BLaER1 treated with 17β-estradiol and CSF1 and Interleukin-3, amounts not matched to agents 10 nM and 100 nM (cell line): ENCODE data around the gene NXPE4.
"Not testable (repeated sequence)": the region's sequence is repeated elsewhere in the genome, so short reads cannot be mapped to it uniquely, and the experiment has no call there.

Source experiments
- H3K27ac ChIP-seq, 11 experiments: shearing (Covaris generic); formaldehyde crosslinking; 2 replicates each; pipeline ENCODE4 v1.8.1; 2022
- H3K27me3 ChIP-seq, 11 experiments: shearing (Covaris generic); formaldehyde crosslinking; 2 replicates each; pipeline ENCODE4 v1.8.1; 2022
- H3K36me3 ChIP-seq, 11 experiments: shearing (Covaris generic); formaldehyde crosslinking; 2 replicates each; pipeline ENCODE4 v1.8.1; 2022
- H3K4me1 ChIP-seq, 10 experiments: shearing (Covaris generic); formaldehyde crosslinking; 2 replicates each; pipeline ENCODE4 v1.8.1; 2022
- H3K4me2 ChIP-seq, 11 experiments: shearing (Covaris generic); formaldehyde crosslinking; 2 replicates each; pipeline ENCODE4 v1.8.1; 2022
- H3K4me3 ChIP-seq, 10 experiments: shearing (Covaris generic); formaldehyde crosslinking; 2 replicates each; pipeline ENCODE4 v1.8.1; 2022
- H3K9ac ChIP-seq, 11 experiments: shearing (Covaris generic); formaldehyde crosslinking; 2 replicates each; pipeline ENCODE4 v1.8.1; 2022
- H3K9me3 ChIP-seq, 11 experiments: shearing (Covaris generic); formaldehyde crosslinking; replicated peaks in 1 of 11; 2 replicates each; pipeline ENCODE4 v1.8.1; 2022
- H4K20me1 ChIP-seq, 11 experiments: shearing (Covaris generic); formaldehyde crosslinking; 2 replicates each; pipeline ENCODE4 v1.8.1; 2022
- Cebpa-rat ChIP-seq, 11 experiments: shearing (Covaris generic); IDR thresholded peaks; 2 replicates each; pipeline ENCODE4 v1.8.1; 2022

NXPE4 gene

GRCh38 chr11:114595571-114595970 is at the start of gene NXPE4:
Gene NXPE4 (minus strand): TSS chr11:114595786. CDS start chr11:114594759, 1,027 bp downstream.
- Histone ChIP-seq H3K27me3 (no peaks in the 10 kb centered on the region), H3K4me3 (no peak within 1 kb of the TSS), H3K9me3 (no peaks in the 10 kb centered on the region), H3K4me1 (no peaks in the 10 kb centered on the region), H3K9ac (no peak within 1 kb of the TSS), H3K36me3 (no peaks in the 10 kb centered on the region), H3K27ac (no peak within 1 kb of the TSS), H3K4me2 (no peak within 1 kb of the TSS), H4K20me1 (no peaks in the 10 kb centered on the region)
- no peak for TF ChIP-seq Cebpa-rat (IDR thresholded peaks at IDR 0.05)

GRCh38 chr11:114639440-114639839 is 43.9 kb upstream of the NXPE4 start:
- not testable (repeated sequence) for H3K27ac ChIP-seq, H3K4me3 ChIP-seq, H3K9ac ChIP-seq, H3K4me2 ChIP-seq, H3K27me3 ChIP-seq, H3K36me3 ChIP-seq, H3K4me1 ChIP-seq, H4K20me1 ChIP-seq, H3K9me3 ChIP-seq

- H3K27ac ChIP-seq, H3K9ac ChIP-seq, H3K9me3 ChIP-seq, H3K27me3 ChIP-seq, H4K20me1 ChIP-seq, H3K4me3 ChIP-seq, H3K4me1 ChIP-seq, H3K36me3 ChIP-seq, H3K4me2 ChIP-seq: not testable (repeated sequence)
Observed at GRCh38 chr11:114631445-114631965, 35.9 kb upstream of the NXPE4 start.

GRCh38 chr11:114625294-114625693 is 29.7 kb upstream of the NXPE4 start:
- H3K9ac ChIP-seq, result no peak overlapping the region
- no peaks in the 10 kb centered on the region for H4K20me1 ChIP-seq
- H3K27ac ChIP-seq, result no peak overlapping the region
- TF ChIP-seq Cebpa-rat (IDR thresholded peaks at IDR 0.05), result no peak
- no peaks in the 10 kb centered on the region for H3K27me3 ChIP-seq
- H3K4me2 ChIP-seq, result no peak overlapping the region
- no peaks in the 10 kb centered on the region for H3K36me3 ChIP-seq
- no peaks in the 10 kb centered on the region for H3K4me1 ChIP-seq
- no peak overlapping the region for H3K4me3 ChIP-seq
- peaks cover 54 to 60% (median 55%) of the 10 kb centered on the region in 11 experiments for H3K9me3 ChIP-seq

- H3K4me2 ChIP-seq, result no peak overlapping the region
- H3K36me3 ChIP-seq, result no peaks in the 10 kb centered on the region
- no peak overlapping the region; a peak in 1 of 20 replicates for H3K4me3 ChIP-seq
- TF ChIP-seq Cebpa-rat (IDR thresholded peaks at IDR 0.05), result no peak
- H3K9ac ChIP-seq, result no peak overlapping the region
- no peaks in the 10 kb centered on the region for H3K27me3 ChIP-seq
- H3K4me1 ChIP-seq, result no peaks in the 10 kb centered on the region
- no peaks in the 10 kb centered on the region for H4K20me1 ChIP-seq
- no peak overlapping the region for H3K27ac ChIP-seq
- H3K9me3 ChIP-seq, result peaks cover 60 to 67% (median 62%) of the 10 kb centered on the region in 11 experiments
Observed at GRCh38 chr11:114624455-114625207, 29.0 kb upstream of the NXPE4 start.

- Histone ChIP-seq H3K9me3 (peaks cover 70 to 76% (median 71%) of the 10 kb centered on the region in 11 experiments), H3K4me2 (no peak overlapping the region), H3K36me3 (no peaks in the 10 kb centered on the region), H3K27ac (no peak overlapping the region), H3K9ac (no peak overlapping the region), H3K27me3 (no peaks in the 10 kb centered on the region), H3K4me1 (no peaks in the 10 kb centered on the region), H4K20me1 (no peaks in the 10 kb centered on the region), H3K4me3 (no peak overlapping the region; a peak in 1 of 20 replicates)
- no peak for TF ChIP-seq Cebpa-rat (IDR thresholded peaks at IDR 0.05)
Observed at GRCh38 chr11:114623720-114624119, 28.1 kb upstream of the NXPE4 start.

GRCh38 chr11:114622858-114623257 is 27.3 kb upstream of the NXPE4 start:
- no peak for TF ChIP-seq Cebpa-rat (IDR thresholded peaks at IDR 0.05)
- peaks cover 78 to 84% (median 80%) of the 10 kb centered on the region in 11 experiments for H3K9me3 ChIP-seq
- H3K27me3 ChIP-seq, result no peaks in the 10 kb centered on the region
- H3K4me2 ChIP-seq, result no peak overlapping the region
- no peaks in the 10 kb centered on the region for H4K20me1 ChIP-seq
- H3K9ac ChIP-seq, result no peak overlapping the region
- H3K36me3 ChIP-seq, result no peaks in the 10 kb centered on the region
- no peak overlapping the region for H3K27ac ChIP-seq
- H3K4me1 ChIP-seq, result no peaks in the 10 kb centered on the region
- no peak overlapping the region for H3K4me3 ChIP-seq

- Histone ChIP-seq H3K4me3 (no peak overlapping the region), H3K27ac (no peak overlapping the region), H3K36me3 (no peaks in the 10 kb centered on the region), H3K27me3 (no peaks in the 10 kb centered on the region), H3K4me2 (no peak overlapping the region), H4K20me1 (no peaks in the 10 kb centered on the region), H3K4me1 (no peaks in the 10 kb centered on the region), H3K9me3 (peaks cover 85 to 91% (median 87%) of the 10 kb centered on the region in 11 experiments), H3K9ac (no peak overlapping the region)
- TF ChIP-seq Cebpa-rat (IDR thresholded peaks at IDR 0.05), result no peak
Observed at GRCh38 chr11:114621950-114622809, 26.6 kb upstream of the NXPE4 start.

GRCh38 chr11:114621072-114621471 is 25.5 kb upstream of the NXPE4 start:
- Histone ChIP-seq H3K9me3 (peaks cover 96 to 100% (median 98%) of the 10 kb centered on the region in 11 experiments), H3K36me3 (no peaks in the 10 kb centered on the region), H3K4me2 (no peak overlapping the region), H3K27me3 (no peaks in the 10 kb centered on the region), H3K9ac (no peak overlapping the region), H4K20me1 (no peaks in the 10 kb centered on the region), H3K27ac (no peak overlapping the region), H3K4me1 (no peaks in the 10 kb centered on the region), H3K4me3 (no peak overlapping the region)
- no peak for TF ChIP-seq Cebpa-rat (IDR thresholded peaks at IDR 0.05)
